Suprapubic skin (tissue), 4 donors: ENCODE measurements around the gene PPWD1. TPM values are rescaled to one million over a fixed set of nuclear protein-coding genes. Genes with fewer than 3 reads are reported as not detected.

Experiments
- total RNA-seq, 4 donors: library from RNA; depleted of rRNA; stranded (reverse); fragments of >200 nt; gene quantifications; one replicate each; pipeline ENCODE4 v1.1.0, GENCODE V29; 2016

Gene PPWD1
- total RNA-seq, 4 donors from 2014 or later = 27.0 to 114 (median 40.1) TPM

Other genes starting within 250 kb of the PPWD1 start
- 1 to 10 TPM in 3 of 4 donors, under 1 TPM in 1; 0.34 to 2.8 (median 2.0) TPM for gene ADAMTS6, start 81.4 kb upstream of the PPWD1 start, total RNA-seq
- gene CENPK, start 128 bp upstream of the PPWD1 start, total RNA-seq = 1 to 10 TPM; 1.2 to 7.9 (median 1.7) TPM
- 10 to 100 TPM in 2 of 4 donors, 1 to 10 TPM in 2; 6.7 to 13.5 (median 9.3) TPM for gene TRIM23, start 61.0 kb downstream of the PPWD1 start, total RNA-seq
- 1 to 10 TPM; 4.0 to 6.2 (median 4.7) TPM for gene SHLD3, start 61.7 kb downstream of the PPWD1 start, total RNA-seq
- 10 to 100 TPM in 3 of 4 donors, 1 to 10 TPM in 1; 7.8 to 18.4 (median 14.4) TPM for gene TRAPPC13, start 61.7 kb downstream of the PPWD1 start, total RNA-seq
- 1 to 10 TPM; 3.8 to 6.3 (median 5.3) TPM for gene SGTB, start 158.8 kb downstream of the PPWD1 start, total RNA-seq
- gene NLN, start 158.9 kb downstream of the PPWD1 start, total RNA-seq = 10 to 100 TPM in 3 of 4 donors, 1 to 10 TPM in 1; 6.4 to 17.9 (median 14.0) TPM